Mesendoderm (in vitro differentiated cells): ENCODE data around the gene KCNJ9.
A peak's percentile ranks its signal among the peaks of the same experiment; 100 is the strongest.

Experiments
- DNase-seq: peaks from one replicate; pipeline ENCODE4 v3.0.0; 2013
- H2AK5ac ChIP-seq: 2 replicates; pipeline ENCODE4 v1.6.1; 2013; ENCODE audit warnings: low read length, inconsistent platforms
- H2BK120ac ChIP-seq: 2 replicates; pipeline ENCODE4 v1.6.1; 2013; ENCODE audit warnings: low read depth, mild to moderate bottlenecking, low read length, moderate library complexity, mixed read lengths
- H2BK15ac ChIP-seq: replicated peaks from 2 replicates; pipeline ENCODE4 v1.6.1; 2013; ENCODE audit warnings: low read depth, mild to moderate bottlenecking, moderate library complexity
- H2BK5ac ChIP-seq: 2 replicates; pipeline ENCODE4 v1.6.1; 2013; ENCODE audit warnings: low read length, inconsistent platforms
- H3K18ac ChIP-seq: 2 replicates; pipeline ENCODE4 v1.6.1; 2013; ENCODE audit warnings: mild to moderate bottlenecking, low read length, mixed read lengths
- H3K23ac ChIP-seq: one replicate; pipeline ENCODE4 v1.6.1; 2013; ENCODE audit warnings: low read length
- H3K27ac ChIP-seq: 2 replicates; pipeline ENCODE4 v1.5.1; 2013; ENCODE audit warnings: low read depth, mild to moderate bottlenecking, inconsistent platforms, low read length, moderate library complexity
- H3K27me3 ChIP-seq: 2 replicates; pipeline ENCODE4 v1.6.1; 2013; ENCODE audit warnings: low read length, control low read depth, mild to moderate bottlenecking, inconsistent platforms; ENCODE audit not compliant: insufficient read depth, poor library complexity
- H3K36me3 ChIP-seq: 2 replicates; pipeline ENCODE4 v1.6.1; 2013; ENCODE audit warnings: low read length, inconsistent platforms; ENCODE audit not compliant: control insufficient read depth, insufficient read depth
- H3K4ac ChIP-seq: one replicate; pipeline ENCODE4 v1.6.1; 2013; ENCODE audit warnings: low read depth, mild to moderate bottlenecking, low read length, moderate library complexity
- H3K4me1 ChIP-seq: 2 replicates; pipeline ENCODE4 v1.6.1; 2013; ENCODE audit warnings: low read depth, low read length, inconsistent platforms; ENCODE audit not compliant: control insufficient read depth
- H3K4me2 ChIP-seq: 2 replicates; pipeline ENCODE4 v1.6.1; 2013; ENCODE audit warnings: low read length
- H3K4me3 ChIP-seq: 2 replicates; pipeline ENCODE4 v1.5.1; 2013; ENCODE audit warnings: mild to moderate bottlenecking, low read length
- H3K56ac ChIP-seq: one replicate; pipeline ENCODE4 v1.6.1; 2013; ENCODE audit warnings: low read length
- H3K79me1 ChIP-seq: 2 replicates; pipeline ENCODE4 v1.6.1; 2013; ENCODE audit warnings: low read length, inconsistent platforms
- H3K79me2 ChIP-seq: 2 replicates; pipeline ENCODE4 v1.6.1; 2013; ENCODE audit warnings: mild to moderate bottlenecking, low read length; ENCODE audit not compliant: control insufficient read depth, insufficient read depth
- H3K9ac ChIP-seq: 2 replicates; pipeline ENCODE4 v1.6.1; 2013; ENCODE audit warnings: low read length, inconsistent platforms
- H4K5ac ChIP-seq: one replicate; pipeline ENCODE4 v1.6.1; 2013; ENCODE audit warnings: low read length
- H4K8ac ChIP-seq: one replicate; pipeline ENCODE4 v1.6.1; 2013; ENCODE audit warnings: low read depth, mild to moderate bottlenecking, control low read depth, low read length, moderate library complexity
- WGBS: extraction: QIAGEN DNeasy Blood & Tissue Kit; methylation state at CpG from one replicate; pipeline ENCODE4 v1.1.7; 2013; ENCODE audit warnings: low lambda C conversion rate, missing lambda C conversion rate; ENCODE audit not compliant: insufficient coverage; ENCODE audit errors: extremely low coverage; 5-methylcytosine and 5-hydroxymethylcytosine counted together

KCNJ9 gene

DNA sequence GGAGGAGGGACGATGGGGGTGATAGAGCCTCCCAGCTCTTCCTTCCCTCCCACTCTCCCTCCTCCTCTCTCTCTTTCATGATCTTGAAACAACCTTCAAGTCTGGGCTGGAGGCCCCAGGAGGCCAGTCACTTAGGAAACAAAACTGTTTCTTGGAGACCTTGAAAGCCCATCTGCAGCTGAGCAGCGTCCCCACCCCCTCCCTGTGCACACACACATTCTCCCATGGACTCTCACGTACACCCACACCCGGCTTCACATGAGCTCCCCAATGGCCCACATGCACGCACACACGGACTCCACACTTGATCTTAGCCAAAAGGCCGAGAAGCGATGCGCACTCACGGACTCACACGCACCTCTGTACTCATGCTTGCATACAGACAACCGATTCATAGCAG, 31.0 kb downstream of the KCNJ9 start:
- no peaks in the 10 kb centered on the region for H3K36me3 ChIP-seq

DNA sequence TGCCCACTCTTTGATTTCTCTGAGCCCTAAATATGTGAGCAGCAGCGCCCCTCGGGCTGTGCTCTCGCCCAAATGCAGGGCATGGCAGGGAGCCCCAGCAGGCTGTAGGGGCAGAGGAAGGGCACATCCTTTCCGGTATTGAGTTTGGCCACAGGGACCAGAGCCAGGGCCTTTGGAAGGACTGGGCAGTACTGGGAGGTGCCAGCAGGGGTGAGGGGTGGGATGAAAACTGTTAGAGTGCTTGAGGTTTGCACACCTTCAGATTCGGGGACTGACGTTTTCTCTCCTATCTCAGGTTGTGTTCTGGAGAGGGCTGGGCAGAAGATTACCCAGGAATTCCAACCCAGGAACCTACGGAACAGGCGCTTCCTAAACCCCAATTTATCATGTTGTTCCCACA, 32.1 kb downstream of the KCNJ9 start:
- no peak overlapping the region for H3K23ac ChIP-seq
- H4K5ac ChIP-seq: no peak overlapping the region
- no peak overlapping the region for H3K18ac ChIP-seq
- no peak overlapping the region for H2BK15ac ChIP-seq
- H2BK5ac ChIP-seq: no peak overlapping the region
- WGBS: no CpG with 5 or more reads among the region's 8 CpGs
- no peak overlapping the region for H3K27ac ChIP-seq
- no peak overlapping the region for H2AK5ac ChIP-seq
- H3K79me2 ChIP-seq: no peaks in the 10 kb centered on the region
- H3K4me1 ChIP-seq: peaks cover 23% of the 10 kb centered on the region
- H3K56ac ChIP-seq: peak overlapping the region; percentile 53
- no peak overlapping the region for H3K4ac ChIP-seq
- no peak overlapping the region for H3K4me2 ChIP-seq
- H2BK120ac ChIP-seq: no peak overlapping the region
- no peak overlapping the region for H3K4me3 ChIP-seq
- no peaks in the 10 kb centered on the region for H3K27me3 ChIP-seq
- DNase-seq: peak; percentile 46
- no peak overlapping the region for H4K8ac ChIP-seq
- no peaks in the 10 kb centered on the region for H3K79me1 ChIP-seq
- no peak overlapping the region for H3K9ac ChIP-seq
- no peaks in the 10 kb centered on the region for H3K36me3 ChIP-seq

More for the DNA sequence above, 31.0 kb downstream of the KCNJ9 start:
- Histone ChIP-seq H3K27me3 (no peaks in the 10 kb centered on the region), H3K18ac (no peak overlapping the region), H3K56ac (no peak overlapping the region), H3K4me1 (peaks cover 18% of the 10 kb centered on the region), H2BK120ac (no peak overlapping the region), H2BK15ac (no peak overlapping the region), H3K9ac (no peak overlapping the region), H3K4me2 (no peak overlapping the region), H3K4me3 (no peak overlapping the region), H3K79me2 (no peaks in the 10 kb centered on the region), H3K79me1 (no peaks in the 10 kb centered on the region), H2AK5ac (no peak overlapping the region), H3K4ac (no peak overlapping the region), H3K23ac (peak overlapping the region; percentile 25), H2BK5ac (no peak overlapping the region), H4K5ac (no peak overlapping the region), H4K8ac (no peak overlapping the region), H3K27ac (no peak overlapping the region)
- no CpG with 5 or more reads among the region's 12 CpGs for WGBS
- DNase-seq: no peak

DNA sequence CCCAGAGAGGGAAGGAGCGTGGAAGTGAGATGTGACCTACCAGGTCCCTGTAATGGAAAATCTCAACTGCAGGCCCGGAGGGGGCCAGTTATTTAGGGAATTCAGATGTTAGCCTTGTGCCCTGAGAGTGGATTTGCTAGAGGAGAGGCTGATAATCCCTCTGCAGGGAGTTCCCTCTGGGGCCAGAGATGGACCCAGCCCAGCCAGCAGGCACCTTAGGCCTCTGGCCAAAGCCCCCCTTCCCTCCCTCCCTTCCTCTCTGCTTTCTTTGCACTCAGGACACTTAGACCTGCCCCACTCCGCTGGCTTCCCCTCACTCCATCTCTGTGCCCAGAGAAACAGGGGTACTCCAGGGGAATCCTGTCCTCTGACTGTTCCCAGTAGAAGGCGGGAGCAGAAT, 32.7 kb downstream of the KCNJ9 start:
- H3K4me1 ChIP-seq: peaks cover 23% of the 10 kb centered on the region
- WGBS: no CpG with 5 or more reads among the region's 4 CpGs
- H3K79me1 ChIP-seq: no peaks in the 10 kb centered on the region
- H4K5ac ChIP-seq: no peak overlapping the region
- no peak overlapping the region for H3K27ac ChIP-seq
- no peak overlapping the region for H3K23ac ChIP-seq
- H3K79me2 ChIP-seq: no peaks in the 10 kb centered on the region
- H3K27me3 ChIP-seq: no peaks in the 10 kb centered on the region
- H3K4me2 ChIP-seq: no peak overlapping the region
- no peaks in the 10 kb centered on the region for H3K36me3 ChIP-seq
- peak; percentile 84 for DNase-seq
- H2BK5ac ChIP-seq: no peak overlapping the region
- H3K56ac ChIP-seq: peak overlapping the region; percentile 54
- H2BK120ac ChIP-seq: no peak overlapping the region
- no peak overlapping the region for H2BK15ac ChIP-seq
- H3K18ac ChIP-seq: peak overlapping the region; percentile 33
- H4K8ac ChIP-seq: no peak overlapping the region
- H3K4me3 ChIP-seq: no peak overlapping the region
- peak overlapping the region; percentile 17 for H3K9ac ChIP-seq
- H2AK5ac ChIP-seq: no peak overlapping the region
- no peak overlapping the region for H3K4ac ChIP-seq

DNA sequence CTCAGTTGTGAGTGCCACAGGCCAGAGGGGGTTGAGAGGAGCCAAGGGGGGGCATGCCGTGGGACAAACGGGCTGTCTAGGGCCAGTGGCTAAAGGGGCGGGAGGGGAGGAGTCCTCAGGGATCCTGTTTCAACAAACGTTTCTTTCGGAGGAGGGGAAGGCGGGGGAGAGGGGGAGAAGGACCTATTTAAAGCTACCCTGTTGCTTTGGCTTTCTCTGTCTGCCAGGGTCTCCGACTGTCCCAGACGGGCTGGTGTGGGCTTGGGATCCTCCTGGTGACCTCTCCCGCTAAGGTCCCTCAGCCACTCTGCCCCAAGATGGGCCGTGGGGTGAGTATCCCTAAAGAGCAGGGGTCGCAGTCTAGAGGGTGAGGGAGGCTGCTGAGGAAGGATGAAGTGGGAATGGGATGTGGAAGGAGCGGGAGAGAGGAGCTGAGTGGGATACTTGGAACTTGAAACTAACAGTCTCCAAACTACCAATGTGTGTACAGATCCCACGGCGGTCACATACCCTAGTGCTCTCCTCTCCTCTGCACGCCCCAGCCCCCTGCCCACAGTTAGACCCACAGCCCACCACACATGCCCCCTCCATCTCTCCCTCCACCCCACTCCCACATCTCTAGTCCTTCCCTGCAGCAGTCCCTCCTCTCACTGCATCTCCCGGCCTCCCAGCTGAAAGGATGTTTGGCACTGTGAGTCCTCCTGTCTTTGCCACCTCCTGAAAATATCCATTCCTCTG, 34.4 kb downstream of the KCNJ9 start, which contains the start of gene ATP1A2:
ATP1A2 (plus strand) TSS at position 215 of the 738 bp plus-strand sequence; CDS start at position 318, 103 bp downstream.
- Histone ChIP-seq H3K4me1 (peaks cover 23% of the 10 kb centered on the region), H3K27ac (no peak within 1 kb of the TSS), H2BK120ac (no peak within 1 kb of the TSS), H2AK5ac (no peak within 1 kb of the TSS), H3K79me2 (no peaks in the 10 kb centered on the region), H3K18ac (peak within 1 kb of the TSS; percentile 39), H3K56ac (peak within 1 kb of the TSS; percentile 88), H3K4me3 (no peak within 1 kb of the TSS), H3K9ac (peak within 1 kb of the TSS; percentile 70), H2BK15ac (no peak within 1 kb of the TSS), H3K23ac (no peak within 1 kb of the TSS), H3K4ac (no peak within 1 kb of the TSS), H3K27me3 (no peaks in the 10 kb centered on the region), H2BK5ac (peak within 1 kb of the TSS; percentile 15), H3K4me2 (peak within 1 kb of the TSS; percentile 58), H3K36me3 (no peaks in the 10 kb centered on the region), H3K79me1 (no peaks in the 10 kb centered on the region), H4K8ac (no peak within 1 kb of the TSS), H4K5ac (no peak within 1 kb of the TSS)
- DNase-seq: peak; percentile 73
- no CpG with 5 or more reads among the region's 16 CpGs for WGBS

DNA sequence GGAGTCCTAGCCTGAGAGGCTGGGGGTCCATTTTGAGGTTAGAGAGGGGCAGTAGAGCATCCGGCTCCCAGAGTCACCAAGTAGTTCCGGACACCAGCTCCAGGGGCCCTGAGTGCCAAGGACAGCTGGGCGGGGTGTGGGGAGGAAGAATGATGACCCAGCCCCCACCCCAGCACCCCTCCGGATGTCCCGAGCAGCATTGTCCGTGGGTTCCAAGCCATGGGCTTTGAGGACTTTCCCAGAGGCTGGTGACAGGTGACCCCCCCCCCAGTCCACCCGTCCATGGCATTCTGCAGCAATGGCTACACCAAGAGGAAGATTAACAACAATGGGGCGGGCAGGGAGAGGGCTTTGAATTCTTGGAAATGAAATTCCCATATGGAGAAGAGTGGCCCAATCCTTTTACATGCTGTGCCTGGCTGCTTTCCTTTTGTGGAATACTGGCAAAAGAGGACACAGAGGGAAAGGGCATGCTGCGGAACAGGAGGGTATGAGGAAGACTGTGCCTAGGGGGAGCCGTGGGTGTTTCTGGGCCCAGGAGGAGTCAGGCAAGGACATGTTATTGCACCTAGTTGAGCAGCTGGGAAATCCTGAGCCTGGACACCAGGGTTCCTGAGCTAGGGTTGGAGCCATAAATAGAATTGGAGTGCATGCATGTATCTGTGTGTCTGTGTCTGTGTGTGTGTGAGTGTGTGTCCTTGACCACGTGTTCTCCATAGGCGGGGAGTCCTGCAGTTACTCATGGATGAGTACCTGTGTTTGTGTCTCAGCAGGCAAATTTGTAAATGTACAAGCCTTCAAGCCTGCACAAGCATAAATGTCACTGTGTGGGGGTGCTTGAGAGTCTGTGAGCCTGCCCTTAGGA, 35.2 kb downstream of the KCNJ9 start:
- H2BK120ac ChIP-seq: no peak overlapping the region
- no CpG with 5 or more reads among the region's 12 CpGs for WGBS
- H4K5ac ChIP-seq: no peak overlapping the region
- no peaks in the 10 kb centered on the region for H3K27me3 ChIP-seq
- no peak overlapping the region for H3K4ac ChIP-seq
- no peak overlapping the region for H3K18ac ChIP-seq
- H2AK5ac ChIP-seq: peak overlapping the region; percentile 9
- no peaks in the 10 kb centered on the region for H3K79me1 ChIP-seq
- peaks cover 23% of the 10 kb centered on the region for H3K4me1 ChIP-seq
- peak overlapping the region; percentile 4 for H3K9ac ChIP-seq
- H3K27ac ChIP-seq: no peak overlapping the region
- no peak overlapping the region for H3K23ac ChIP-seq
- H3K36me3 ChIP-seq: no peaks in the 10 kb centered on the region
- H2BK15ac ChIP-seq: no peak overlapping the region
- H3K4me2 ChIP-seq: no peak overlapping the region
- no peak for DNase-seq
- no peak overlapping the region for H2BK5ac ChIP-seq
- H3K4me3 ChIP-seq: no peak overlapping the region
- no peak overlapping the region for H4K8ac ChIP-seq
- H3K79me2 ChIP-seq: no peaks in the 10 kb centered on the region
- H3K56ac ChIP-seq: peak overlapping the region; percentile 26
